K562 (cell line): ENCODE results near the gene PRKCE. TPM values are rescaled to one million over a fixed set of nuclear protein-coding genes. Genes with fewer than 3 reads are reported as not detected.

Experiments
- ATAC-seq: fragments of 200-7000 bp; cut with Tn5 transposase; 3 replicates; pipeline ENCODE4 v1.9.1; 2020; ENCODE audit warnings: moderate library complexity
- BruUV-seq: library from RNA; stranded (reverse); fragments of 400-500 nt; replicated peaks from 2 replicates; lab custom pipeline; 2021; lab: Mats Ljungman, UMichigan
- CTCF ChIA-PET: fragments of 300-600 bp; formaldehyde crosslinking; extraction: SDS; loops from one replicate; lab custom pipeline; 2021; ENCODE audit warnings: low intra/inter-chr PET ratio; lab: Yijun Ruan, JAX
- POLR2A ChIA-PET: fragments of 300-600, 350-650 bp; sonication (Branson Sonifier 250); formaldehyde crosslinking; extraction: SDS; loops from one replicate; lab custom pipeline; 2021; ENCODE audit warnings: antibody characterized with exemption, inconsistent platforms; lab: Yijun Ruan, JAX
- DNase-seq, 4 experiments: peaks; one replicate each; pipeline versions ENCODE4 v3.0.0 to v3.0.0-alpha.2; 2011 to 2018; ENCODE audit warnings: low spot score in 3 of 4, mixed read lengths in 3 of 4; ENCODE audit errors: extremely low read depth in 1 of 4
- FAIRE-seq: peaks from 2 replicates; lab custom pipeline; 2011; peaks lifted over from hg19 to GRCh38; lab: Jason Lieb, UNC
- H2AFZ ChIP-seq: 2 replicates; pipeline ENCODE4 v1.6.0; 2011; ENCODE audit warnings: low read depth, low read length, control low read depth, inconsistent platforms
- H3K27ac ChIP-seq: fragments of 200-600 bp; 3 replicates; pipeline ENCODE4 v1.8.0; 2011; ENCODE audit warnings: low read depth, mild to moderate bottlenecking, control low read depth, inconsistent platforms, low read length, moderate library complexity, mixed read lengths; ENCODE audit errors: extremely low read depth
- H3K27me3 ChIP-seq, 2 experiments: fragments of 300-600 bp in 1 of 2; 2 replicates in 1 of 2; 3 replicates in 1 of 2; pipeline versions ENCODE4 v1.6.0 to v1.8.0; 2011; ENCODE audit warnings: inconsistent platforms in 2 of 2, low read length in 2 of 2, mild to moderate bottlenecking in 1 of 2, mixed read lengths in 1 of 2, moderate library complexity in 1 of 2; ENCODE audit not compliant: control insufficient read depth in 2 of 2, insufficient read depth in 2 of 2
- H3K36me3 ChIP-seq: fragments of 300-600 bp; 3 replicates; pipeline ENCODE4 v1.8.0; 2011; ENCODE audit warnings: mild to moderate bottlenecking, low read length, inconsistent platforms; ENCODE audit not compliant: control insufficient read depth, insufficient read depth
- H3K4me1 ChIP-seq, 2 experiments: fragments of 200-600 bp in 1 of 2; replicated peaks in 1 of 2; 2 replicates in 1 of 2; 3 replicates in 1 of 2; pipeline versions ENCODE4 v1.5.1 to v1.8.0; 2011; ENCODE audit warnings: inconsistent platforms in 2 of 2, low read length in 2 of 2, mild to moderate bottlenecking in 1 of 2, mixed read lengths in 1 of 2, moderate library complexity in 1 of 2; ENCODE audit not compliant: control insufficient read depth in 2 of 2, insufficient read depth in 2 of 2
- H3K4me2 ChIP-seq: 2 replicates; pipeline ENCODE4 v1.6.1; 2011; ENCODE audit warnings: low read length, control low read depth, inconsistent platforms, mixed read lengths; ENCODE audit not compliant: insufficient read depth
- H3K4me3 ChIP-seq: fragments of 200-600 bp; sonication (generic), shearing (Covaris generic); 2 replicates; pipeline ENCODE4 v1.5.1; 2016; ENCODE audit warnings: control low read depth, inconsistent platforms
- H3K79me2 ChIP-seq: fragments of 200-600 bp; 3 replicates; pipeline ENCODE4 v1.8.0; 2011; ENCODE audit warnings: low read length, inconsistent platforms; ENCODE audit not compliant: control insufficient read depth, insufficient read depth
- H3K9ac ChIP-seq, 2 experiments: 2 replicates each; pipeline versions ENCODE4 v1.6.0 to v1.6.1; 2011; ENCODE audit warnings: low read depth in 2 of 2, low read length in 2 of 2, control low read depth in 1 of 2, inconsistent platforms in 1 of 2, mild to moderate bottlenecking in 1 of 2, mixed read lengths in 1 of 2; ENCODE audit not compliant: insufficient read depth in 1 of 2
- H3K9me1 ChIP-seq: one replicate; pipeline ENCODE4 v1.6.0; 2011; ENCODE audit warnings: inconsistent platforms, mild to moderate bottlenecking, low read length, moderate library complexity; ENCODE audit not compliant: control insufficient read depth, insufficient read depth
- H3K9me3 ChIP-seq: replicated peaks from 2 replicates; pipeline ENCODE4 v1.5.1; 2011; ENCODE audit warnings: low read depth, low read length, inconsistent platforms; ENCODE audit not compliant: control insufficient read depth, insufficient read depth
- H4K20me1 ChIP-seq: replicated peaks from 2 replicates; pipeline ENCODE4 v1.6.1; 2011; ENCODE audit warnings: low read length, inconsistent platforms, mixed read lengths; ENCODE audit not compliant: control insufficient read depth, insufficient read depth
- CBX3 ChIP-seq, 2 experiments: IDR thresholded peaks; 1 replicate in 1 of 2; 2 replicates in 1 of 2; pipeline ENCODE4 v1.6.1; 2012; ENCODE audit warnings: inconsistent platforms in 2 of 2, low read length in 2 of 2, borderline replicate concordance in 1 of 2, control low read depth in 1 of 2
- CEBPB ChIP-seq: fragments of 450-650 bp; IDR thresholded peaks from 2 replicates; pipeline ENCODE4 v1.6.1; 2016; ENCODE audit warnings: missing genetic modification characterization, missing compliant biosample characterization
- CEBPG ChIP-seq, 3 experiments: fragments of 200-800 bp in 1 of 3; sonication (Bioruptor generic) in 1 of 3; sonication (generic) in 1 of 3; formaldehyde crosslinking in 1 of 3; IDR thresholded peaks in 2 of 3; conservative IDR thresholded peaks in 1 of 3; 2 replicates each; pipeline versions ENCODE4 v1.6.1 to v1.8.0; 2016 to 2022; ENCODE audit warnings: missing compliant biosample characterization in 2 of 3, missing genetic modification characterization in 2 of 3, mild to moderate bottlenecking in 1 of 3, missing genetic modification reagents in 1 of 3
- CEBPZ ChIP-seq: fragments of 150-350 bp; IDR thresholded peaks from 2 replicates; pipeline ENCODE4 v1.6.1; 2014; ENCODE audit warnings: low read depth, mild to moderate bottlenecking, low read length, borderline replicate concordance
- MEIS2 ChIP-seq: fragments of 450-650 bp; IDR thresholded peaks from 2 replicates; pipeline ENCODE4 v1.6.1; 2014; ENCODE audit warnings: mild to moderate bottlenecking; ENCODE audit not compliant: partially characterized antibody
- NFRKB ChIP-seq: fragments of 450-650 bp; IDR thresholded peaks from 2 replicates; pipeline ENCODE4 v1.6.1; 2016; ENCODE audit warnings: low read depth
- SLC30A9 ChIP-seq: fragments of 250-450 bp; sonication (Bioruptor Pico); IDR thresholded peaks from 2 replicates; pipeline ENCODE4 v1.8.0; 2022; ENCODE audit warnings: mild to moderate bottlenecking, moderate library complexity
- TAF7 ChIP-seq: fragments of 450-650 bp; IDR thresholded peaks from 2 replicates; pipeline ENCODE4 v1.6.1; 2016; ENCODE audit warnings: missing genetic modification characterization, missing compliant biosample characterization
- XRCC5 ChIP-seq: fragments of 200-400 bp; formaldehyde crosslinking; IDR thresholded peaks from 2 replicates; pipeline ENCODE4 v1.6.1; 2017; ENCODE audit warnings: low read depth, mild to moderate bottlenecking, low read length
- ZNF134 ChIP-seq: fragments of 250-450 bp; sonication (Bioruptor Pico); conservative IDR thresholded peaks from 2 replicates; pipeline ENCODE4 v1.4.0; 2020
- ZNF224 ChIP-seq: sonication (generic); formaldehyde crosslinking; IDR thresholded peaks from 2 replicates; pipeline ENCODE4 v1.8.0; 2022; ENCODE audit warnings: mild to moderate bottlenecking, missing genetic modification reagents
- ZNF639 ChIP-seq, 2 experiments: fragments of 200-800 bp in 1 of 2; sonication (Bioruptor generic) in 1 of 2; sonication (generic) in 1 of 2; formaldehyde crosslinking in 1 of 2; IDR thresholded peaks in 1 of 2; conservative IDR thresholded peaks in 1 of 2; 2 replicates each; pipeline versions ENCODE4 v1.5.0 to v1.6.1; 2016 to 2020; ENCODE audit warnings: missing compliant biosample characterization in 1 of 2, missing genetic modification characterization in 1 of 2, missing genetic modification reagents in 1 of 2
- WGBS: fragments of 100-300 bp; shearing (Covaris generic); methylation state at CpG from one replicate; pipeline ENCODE4 v1.1.6; 2016; ENCODE audit warnings: low coverage, mixed read lengths; ENCODE audit not compliant: insufficient coverage; ENCODE audit errors: missing lambda C conversion rate; 5-methylcytosine and 5-hydroxymethylcytosine counted together
- in situ Hi-C: fragments of 300-500 bp; cut with MboI; formaldehyde crosslinking; loops from 4 replicates; pipeline ENCODE4 v1.15.0; 2018; ENCODE audit warnings: inconsistent platforms, mixed read lengths
- intact Hi-C: fragments of 100-400 bp; cut with micrococcal nuclease; formaldehyde crosslinking; loops from 2 replicates; pipeline ENCODE4 v1.14.2; 2022
- polyA plus RNA-seq, 8 experiments: library from polyadenylated mRNA; depleted of rRNA in 4 of 8; stranded (reverse) in 5 of 8; unstranded in 3 of 8; fragments of >200 nt; fragmentation: Nextera tagmentation in 2 of 8; fragmentation: Illumina TruSeq in 1 of 8; extraction: Ambion mirVana in 2 of 8; extraction: Trizol in 1 of 8; gene quantifications; 2 replicates each; pipeline versions ENCODE4 v1.2.1 to v1.2.3, GENCODE V29; 2011 to 2014; ENCODE audit warnings: inconsistent platforms in 1 of 8, missing spikeins in 1 of 8
- total RNA-seq, 7 experiments: library from RNA; depleted of rRNA in 6 of 7; stranded (reverse); fragments of >200 nt in 6 of 7; fragmentation: Illumina TruSeq in 2 of 7; extraction: Trizol in 2 of 7; gene quantifications; 2 replicates each; pipeline versions ENCODE4 v1.2.1 to v1.2.3, GENCODE V29; 2011 to 2021; ENCODE audit warnings: low replicate concordance in 1 of 7
- TF ChIP-seq, protein P1 (sequence below), 3 experiments: fragments of 200-800 bp in 1 of 3; fragments of 250-450 bp in 1 of 3; fragments of 450-650 bp in 1 of 3; sonication (Bioruptor Pico) in 1 of 3; sonication (Bioruptor generic) in 1 of 3; formaldehyde crosslinking in 1 of 3; IDR thresholded peaks; 2 replicates each; pipeline versions ENCODE4 v1.6.1 to v1.8.0; 2016 to 2022; ENCODE audit warnings: mild to moderate bottlenecking in 2 of 3, missing genetic modification characterization in 2 of 3, missing compliant biosample characterization in 1 of 3, moderate library complexity in 1 of 3

PRKCE gene
- total and polyA plus RNA-seq, 9 of the 15 experiments (the other 6 are each of a cell fraction or from before 2014, with no cell fraction given): 0.06 to 1.0 (median 0.22) TPM; not detected in 1

- FAIRE-seq (no peak), DNase-seq (no peak), ATAC-seq (no peak)
- intact Hi-C loops: no loop called here
- H3K4me1 ChIP-seq: no peaks in the 10 kb centered on the region
- no peaks in the 10 kb centered on the region for H3K9me3 ChIP-seq
- no peaks in the 10 kb centered on the region for H3K36me3 ChIP-seq
- H3K27me3 ChIP-seq: peaks cover 18 to 53% of the 10 kb centered on the region in 2 experiments
- BruUV-seq: no TSS peak
- no peak overlapping the region for H3K9ac ChIP-seq
- ChIA-PET CTCF (interaction anchor here (0.6 kb wide), 1 partner anchor 365 kb away, joined by 3 read pairs; no protein-coding TSS in a partner anchor), POLR2A (no interaction called here)
- no peaks in the 10 kb centered on the region for H3K9me1 ChIP-seq
- H2AFZ ChIP-seq: no peak overlapping the region
- H3K4me3 ChIP-seq: no peak overlapping the region
- peaks cover 4% of the 10 kb centered on the region; the same call in 1 of the 2 replicates for H4K20me1 ChIP-seq
- WGBS: 0% methylated on average over 5 of the region's 5 CpGs
- in situ Hi-C loops: no loop called here
- no peak overlapping the region for H3K27ac ChIP-seq
- H3K79me2 ChIP-seq: no peaks in the 10 kb centered on the region
- H3K4me2 ChIP-seq: no peak overlapping the region
- TF ChIP-seq CBX3 (IDR thresholded peaks at IDR 0.05; ENCODE audit: borderline replicate concordance in 1 of 2, low read length in 2 of 2) (no peak), XRCC5 (no peak), SLC30A9 (CRISPR knock-in tag) (no peak), CEBPZ (no peak), MEIS2 (peak; percentile 72), CEBPG (CRISPR knock-in tag; IDR thresholded peaks at IDR 0.05) (no peak), CEBPG (tag; conservative IDR thresholded peaks at IDR 0.05 in 1 of 2, IDR thresholded peaks at IDR 0.05 in 1 of 2) (peak; percentile 83 to 95), NFRKB (no peak), CEBPB (tag) (peak; percentile 43; the same call in 1 of the 2 replicates), TAF7 (tag) (no peak), ZNF639 (CRISPR knock-in tag; conservative IDR thresholded peaks at IDR 0.05 in 1 of 2, IDR thresholded peaks at IDR 0.05 in 1 of 2) (no peak), ZNF134 (CRISPR knock-in tag) (no peak), ZNF224 (CRISPR knock-in tag) (no peak)
- TF ChIP-seq, protein P1, sequence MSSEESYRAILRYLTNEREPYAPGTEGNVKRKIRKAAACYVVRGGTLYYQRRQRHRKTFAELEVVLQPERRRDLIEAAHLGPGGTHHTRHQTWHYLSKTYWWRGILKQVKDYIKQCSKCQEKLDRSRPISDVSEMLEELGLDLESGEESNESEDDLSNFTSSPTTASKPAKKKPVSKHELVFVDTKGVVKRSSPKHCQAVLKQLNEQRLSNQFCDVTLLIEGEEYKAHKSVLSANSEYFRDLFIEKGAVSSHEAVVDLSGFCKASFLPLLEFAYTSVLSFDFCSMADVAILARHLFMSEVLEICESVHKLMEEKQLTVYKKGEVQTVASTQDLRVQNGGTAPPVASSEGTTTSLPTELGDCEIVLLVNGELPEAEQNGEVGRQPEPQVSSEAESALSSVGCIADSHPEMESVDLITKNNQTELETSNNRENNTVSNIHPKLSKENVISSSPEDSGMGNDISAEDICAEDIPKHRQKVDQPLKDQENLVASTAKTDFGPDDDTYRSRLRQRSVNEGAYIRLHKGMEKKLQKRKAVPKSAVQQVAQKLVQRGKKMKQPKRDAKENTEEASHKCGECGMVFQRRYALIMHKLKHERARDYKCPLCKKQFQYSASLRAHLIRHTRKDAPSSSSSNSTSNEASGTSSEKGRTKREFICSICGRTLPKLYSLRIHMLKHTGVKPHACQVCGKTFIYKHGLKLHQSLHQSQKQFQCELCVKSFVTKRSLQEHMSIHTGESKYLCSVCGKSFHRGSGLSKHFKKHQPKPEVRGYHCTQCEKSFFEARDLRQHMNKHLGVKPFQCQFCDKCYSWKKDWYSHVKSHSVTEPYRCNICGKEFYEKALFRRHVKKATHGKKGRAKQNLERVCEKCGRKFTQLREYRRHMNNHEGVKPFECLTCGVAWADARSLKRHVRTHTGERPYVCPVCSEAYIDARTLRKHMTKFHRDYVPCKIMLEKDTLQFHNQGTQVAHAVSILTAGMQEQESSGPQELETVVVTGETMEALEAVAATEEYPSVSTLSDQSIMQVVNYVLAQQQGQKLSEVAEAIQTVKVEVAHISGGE (CRISPR knock-in tag; IDR thresholded peaks at IDR 0.05): no peak
Measured at GRCh38 chr2:46032996-46033395, 381.5 kb downstream of the PRKCE start.
